Right ventricle myocardium inferior (tissue), 1 donor: ENCODE results near the gene OR2L13. TPM values are rescaled to one million over a fixed set of nuclear protein-coding genes. Genes with fewer than 3 reads are reported as not detected.
"Not testable (repeated sequence)": the region's sequence is repeated elsewhere in the genome, so short reads cannot be mapped to it uniquely, and the experiment has no call there.

ENCODE experiments used
- ATAC-seq: fragments of 200-7000 bp; cut with Tn5 transposase; one replicate; pipeline ENCODE4 v1.9.1; 2020; ENCODE audit warnings: mild to moderate bottlenecking, moderate library complexity
- DNase-seq: peaks from one replicate; pipeline ENCODE4 v3.0.0; 2021; ENCODE audit errors: missing footprints
- intact Hi-C: fragments of 100-400 bp; cut with DNase I; formaldehyde crosslinking; loops from one replicate; pipeline ENCODE4 v1.11.0; 2022
- long read RNA-seq: library from polyadenylated mRNA; unstranded; transcript quantifications from one replicate; pipeline ENCODE4 v2.0.0, GENCODE V29; 2021
- total RNA-seq: library from RNA; stranded (reverse); fragmentation: NEBNext Ultra II Directional; extraction: Animal tissue kit (Norgen Biotek cat#: 25700); gene quantifications from one replicate; pipeline ENCODE4 v1.2.1, GENCODE V29; 2021
- donor health status: DM: no; HTN: yes; CAD: no; lungs with severe emphysema.

Gene OR2L13
- total RNA-seq = not detected
- long read RNA-seq = 0 reads

GRCh38 chr1:248094884-248095283 is at the start of gene OR2L13:
Gene OR2L13 (plus strand): TSS chr1:248095184. CDS start chr1:248099376, 4,192 bp downstream.
- no peak for DNase-seq
- intact Hi-C loops = no loop called here
- ATAC-seq = no peak

GRCh38 chr1:248045209-248045608 is 49.8 kb upstream of the OR2L13 start:
- ATAC-seq (no peak), DNase-seq (no peak)
- intact Hi-C loops = no loop called here

- intact Hi-C loops = no loop called here
- DNase-seq (no peak), ATAC-seq (no peak)
These were observed 48.4 kb upstream of the OR2L13 start, which contains the start of gene OR2L3 for GRCh38 chr1:248046536-248046935. Gene OR2L3 (plus strand): TSS chr1:248046836. CDS start chr1:248060682, 13,846 bp downstream.

GRCh38 chr1:248047008-248047407 is 48.0 kb upstream of the OR2L13 start:
- ATAC-seq = no peak
- no peak for DNase-seq
- intact Hi-C loops = no loop called here

GRCh38 chr1:248054671-248055070 is 40.3 kb upstream of the OR2L13 start:
- DNase-seq = no peak
- no peak for ATAC-seq
- intact Hi-C loops = no loop called here

- intact Hi-C loops = no loop called here
- no peak for ATAC-seq
These were observed 39.7 kb upstream of the OR2L13 start for GRCh38 chr1:248055261-248055660.

GRCh38 chr1:248065071-248065470 is 29.9 kb upstream of the OR2L13 start:
- intact Hi-C loops = no loop called here
- DNase-seq (no peak), ATAC-seq (no peak)

More at GRCh38 chr1:248055261-248055660, 39.7 kb upstream of the OR2L13 start:
- no peak for DNase-seq

- ATAC-seq (no peak), DNase-seq (no peak)
- intact Hi-C loops = no loop called here
These were observed 29.4 kb upstream of the OR2L13 start for GRCh38 chr1:248065604-248066003.

GRCh38 chr1:248083864-248084263 is 11.1 kb upstream of the OR2L13 start:
- DNase-seq, ATAC-seq: not testable (repeated sequence)

GRCh38 chr1:248098529-248098928 is 3.5 kb downstream of the OR2L13 start:
- ATAC-seq (no peak), DNase-seq (no peak)
- intact Hi-C loops = no loop called here

More at GRCh38 chr1:248083864-248084263, 11.1 kb upstream of the OR2L13 start:
- intact Hi-C loops = not testable (repeated sequence)

GRCh38 chr1:248102847-248103246 is 7.9 kb downstream of the OR2L13 start:
- intact Hi-C loops = no loop called here
- ATAC-seq (no peak), DNase-seq (no peak)

GRCh38 chr1:248111157-248111556 is 16.2 kb downstream of the OR2L13 start:
- intact Hi-C loops = no loop called here
- DNase-seq (no peak), ATAC-seq (no peak)

- intact Hi-C loops = no loop called here
- ATAC-seq (no peak), DNase-seq (no peak)
These were observed 19.9 kb downstream of the OR2L13 start for GRCh38 chr1:248114890-248115289.

- no peak for ATAC-seq
- intact Hi-C loops = no loop called here
These were observed 32.7 kb downstream of the OR2L13 start for GRCh38 chr1:248127653-248128052.

GRCh38 chr1:248136811-248137210 is 41.8 kb downstream of the OR2L13 start:
- DNase-seq (no peak), ATAC-seq (no peak)
- intact Hi-C loops = no loop called here

More at GRCh38 chr1:248127653-248128052, 32.7 kb downstream of the OR2L13 start:
- DNase-seq = no peak

- ATAC-seq (no peak), DNase-seq (no peak)
- intact Hi-C loops = no loop called here
These were observed 45.9 kb downstream of the OR2L13 start for GRCh38 chr1:248140846-248141245.

- DNase-seq (no peak), ATAC-seq (no peak)
- intact Hi-C loops = no loop called here
These were observed 48.3 kb downstream of the OR2L13 start for GRCh38 chr1:248143311-248143710.

- intact Hi-C loops = no loop called here
- no peak for DNase-seq
- no peak for ATAC-seq
These were observed 49.7 kb downstream of the OR2L13 start, which contains the start of gene OR2M5 for GRCh38 chr1:248144513-248145198. Gene OR2M5 (plus strand): TSS chr1:248145148. CDS start chr1:248145148, 0 bp downstream.
